Measurements from ENCODE around the gene PHLDA2. TPM values are rescaled to one million over a fixed set of nuclear protein-coding genes. Genes with fewer than 3 reads are reported as not detected.

Gene PHLDA2
- total RNA-seq, 4 donors from 2014 or later, result 7.0 to 26.4 (median 18.2) TPM

GRCh38 chr11:2930704-2931419 lies 1.6 kb upstream of the PHLDA2 start:
- H3K4me1 ChIP-seq, result peaks cover 50% of the 10 kb centered on the region
- TF ChIP-seq CTCF (IDR thresholded peaks at IDR 0.05) (no peak), POLR2A (IDR thresholded peaks at IDR 0.05) (no peak), POLR2AphosphoS5 (IDR thresholded peaks at IDR 0.05) (no peak)
- peak overlapping the region; percentile 68 for H3K4me3 ChIP-seq
- no peaks in the 10 kb centered on the region for H3K9me3 ChIP-seq
- peak in 1 of 2 donors; percentile 81 for DNase-seq (ENCODE audit: low spot score in 2 of 2)
- H3K27me3 ChIP-seq, result no peaks in the 10 kb centered on the region
- 46% methylated on average over 8 of the region's 21 CpGs for WGBS
- H3K27ac ChIP-seq, result peak overlapping the region; percentile 72
- H3K36me3 ChIP-seq, result no peaks in the 10 kb centered on the region

- Histone ChIP-seq H3K9me3 (no peaks in the 10 kb centered on the region), H3K27ac (peak overlapping the region; percentile 72), H3K27me3 (no peaks in the 10 kb centered on the region), H3K36me3 (no peaks in the 10 kb centered on the region), H3K4me3 (peak overlapping the region; percentile 68), H3K4me1 (peaks cover 50% of the 10 kb centered on the region)
- peak in 1 of 2 donors; percentile 79 for DNase-seq (ENCODE audit: low spot score in 2 of 2)
- WGBS, result 8% methylated on average over 29 of the region's 47 CpGs
- peak in 1 of 2 donors; percentile 13 for TF ChIP-seq CTCF (IDR thresholded peaks at IDR 0.05)
- TF ChIP-seq POLR2A (IDR thresholded peaks at IDR 0.05), result no peak
- no peak for TF ChIP-seq EP300 (IDR thresholded peaks at IDR 0.05)
Measured at GRCh38 chr11:2929950-2930703, 907 bp upstream of the PHLDA2 start.

GRCh38 chr11:2929531-2929949 lies 320 bp upstream of the PHLDA2 start:
- Histone ChIP-seq H3K36me3 (no peaks in the 10 kb centered on the region), H3K27me3 (no peaks in the 10 kb centered on the region), H3K4me3 (peak overlapping the region; percentile 68), H3K27ac (peak overlapping the region; percentile 72), H3K4me1 (peaks cover 56% of the 10 kb centered on the region), H3K9me3 (no peaks in the 10 kb centered on the region)
- WGBS, result 10% methylated on average over 2 of the region's 48 CpGs
- TF ChIP-seq POLR2A (IDR thresholded peaks at IDR 0.05) (no peak), CTCF (IDR thresholded peaks at IDR 0.05) (no peak), EP300 (IDR thresholded peaks at IDR 0.05) (no peak), POLR2AphosphoS5 (IDR thresholded peaks at IDR 0.05) (no peak)
- DNase-seq (ENCODE audit: low spot score in 2 of 2), result peak in 1 of 2 donors; percentile 85

GRCh38 chr11:2927851-2928604 lies 1.2 kb downstream of the PHLDA2 start:
- Histone ChIP-seq H3K4me1 (peaks cover 58% of the 10 kb centered on the region), H3K27ac (peak overlapping the region; percentile 72), H3K36me3 (no peaks in the 10 kb centered on the region), H3K9me3 (no peaks in the 10 kb centered on the region), H3K4me3 (peak overlapping the region; percentile 68), H3K27me3 (no peaks in the 10 kb centered on the region)
- 38% methylated on average over 25 of the region's 25 CpGs for WGBS
- TF ChIP-seq CTCF (IDR thresholded peaks at IDR 0.05) (no peak), EP300 (IDR thresholded peaks at IDR 0.05) (no peak), POLR2AphosphoS5 (IDR thresholded peaks at IDR 0.05) (no peak), POLR2A (IDR thresholded peaks at IDR 0.05) (no peak)
- DNase-seq (ENCODE audit: low spot score in 2 of 2), result no peak

All from suprapubic skin (tissue), 4 donors.